ENCODE measurements around the gene GATAD2B.

Gene GATAD2B

DNA sequence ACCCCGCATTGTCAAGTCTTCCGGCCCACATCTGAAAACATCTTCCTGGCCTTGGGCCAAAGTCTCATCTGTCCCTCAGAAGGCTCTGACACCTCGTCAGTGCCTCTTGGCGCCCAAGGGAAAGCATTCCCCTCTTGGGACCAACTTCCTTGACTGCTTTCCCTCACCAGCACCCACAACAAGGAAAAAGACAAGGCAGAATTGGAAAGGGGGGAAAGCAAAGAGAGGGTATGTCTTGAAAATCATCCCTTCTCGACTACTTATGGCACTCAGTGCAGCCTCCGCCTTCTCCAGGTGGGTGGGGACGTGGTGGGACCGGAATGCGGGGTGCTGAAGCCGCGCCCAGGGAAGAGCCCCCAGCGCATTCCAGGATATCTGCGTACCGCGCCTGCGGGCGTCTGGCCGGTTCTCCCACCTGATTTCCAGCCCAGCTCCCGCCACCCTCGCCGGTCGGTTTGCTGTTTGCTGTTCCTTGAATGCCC, 41.1 kb upstream of the GATAD2B start:
- no peak for DNase-seq (ENCODE audit: low spot score)
- TF ChIP-seq, protein P1, sequence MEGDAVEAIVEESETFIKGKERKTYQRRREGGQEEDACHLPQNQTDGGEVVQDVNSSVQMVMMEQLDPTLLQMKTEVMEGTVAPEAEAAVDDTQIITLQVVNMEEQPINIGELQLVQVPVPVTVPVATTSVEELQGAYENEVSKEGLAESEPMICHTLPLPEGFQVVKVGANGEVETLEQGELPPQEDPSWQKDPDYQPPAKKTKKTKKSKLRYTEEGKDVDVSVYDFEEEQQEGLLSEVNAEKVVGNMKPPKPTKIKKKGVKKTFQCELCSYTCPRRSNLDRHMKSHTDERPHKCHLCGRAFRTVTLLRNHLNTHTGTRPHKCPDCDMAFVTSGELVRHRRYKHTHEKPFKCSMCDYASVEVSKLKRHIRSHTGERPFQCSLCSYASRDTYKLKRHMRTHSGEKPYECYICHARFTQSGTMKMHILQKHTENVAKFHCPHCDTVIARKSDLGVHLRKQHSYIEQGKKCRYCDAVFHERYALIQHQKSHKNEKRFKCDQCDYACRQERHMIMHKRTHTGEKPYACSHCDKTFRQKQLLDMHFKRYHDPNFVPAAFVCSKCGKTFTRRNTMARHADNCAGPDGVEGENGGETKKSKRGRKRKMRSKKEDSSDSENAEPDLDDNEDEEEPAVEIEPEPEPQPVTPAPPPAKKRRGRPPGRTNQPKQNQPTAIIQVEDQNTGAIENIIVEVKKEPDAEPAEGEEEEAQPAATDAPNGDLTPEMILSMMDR (IDR thresholded peaks at IDR 0.05; ENCODE audit: borderline replicate concordance, control extremely low read depth, extremely low read depth, insufficient read depth, missing control alignments), result no peak
- in situ Hi-C loops (cut with MboI; ENCODE audit: low sequenced_read_pairs, unreplicated experiment), result no loop called here

DNA sequence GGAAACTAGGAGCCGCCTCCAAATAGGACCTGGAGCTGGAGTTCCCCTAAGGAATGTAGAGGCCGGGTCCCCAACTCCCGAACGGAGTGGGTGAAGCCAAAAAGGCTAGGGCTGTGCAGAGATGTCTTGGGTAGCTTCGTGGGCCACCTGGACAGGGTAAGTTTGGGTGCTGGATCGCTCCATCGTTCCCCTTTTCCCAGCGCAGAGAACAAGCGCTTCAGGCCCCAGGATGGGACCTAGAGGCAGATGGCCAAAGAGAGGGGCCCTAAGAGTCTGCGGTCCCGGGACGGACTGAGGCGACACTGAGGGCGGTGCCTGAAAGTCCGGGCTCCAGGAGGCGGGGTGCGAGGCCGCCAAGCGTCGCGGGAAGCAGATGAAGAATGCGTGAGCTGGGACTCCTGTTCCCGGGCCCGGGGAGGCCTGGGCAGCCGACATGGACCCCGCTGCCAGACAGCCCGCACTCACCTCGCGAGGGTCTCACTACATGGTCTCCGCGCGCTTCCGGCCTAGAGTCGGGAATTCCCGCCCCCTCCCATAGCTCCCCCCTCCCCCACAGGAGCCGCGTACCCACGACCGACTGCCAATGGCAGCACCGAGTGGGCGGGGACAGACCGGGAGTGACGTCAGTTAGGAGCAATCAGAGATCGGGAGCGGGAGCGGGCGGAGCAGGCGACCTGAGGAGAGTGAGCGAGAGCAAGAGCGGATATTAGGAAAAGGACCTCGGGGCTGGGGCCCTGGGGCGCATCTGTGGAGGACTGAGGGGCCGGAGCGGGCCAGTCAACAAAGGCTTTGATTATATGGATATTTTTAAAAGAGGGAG, 40.5 kb upstream of the GATAD2B start, which contains the start of gene SLC39A1:
TSS of gene SLC39A1 (minus strand) at position 508 of the 820 bp plus-strand sequence. CDS start 822 bp downstream, outside the sequence.
- DNase-seq (ENCODE audit: low spot score), result peak; percentile 93
- in situ Hi-C loops (cut with MboI; ENCODE audit: low sequenced_read_pairs, unreplicated experiment), result no loop called here
- TF ChIP-seq, protein P1 (IDR thresholded peaks at IDR 0.05; ENCODE audit: borderline replicate concordance, control extremely low read depth, extremely low read depth, insufficient read depth, missing control alignments), result no peak

DNA sequence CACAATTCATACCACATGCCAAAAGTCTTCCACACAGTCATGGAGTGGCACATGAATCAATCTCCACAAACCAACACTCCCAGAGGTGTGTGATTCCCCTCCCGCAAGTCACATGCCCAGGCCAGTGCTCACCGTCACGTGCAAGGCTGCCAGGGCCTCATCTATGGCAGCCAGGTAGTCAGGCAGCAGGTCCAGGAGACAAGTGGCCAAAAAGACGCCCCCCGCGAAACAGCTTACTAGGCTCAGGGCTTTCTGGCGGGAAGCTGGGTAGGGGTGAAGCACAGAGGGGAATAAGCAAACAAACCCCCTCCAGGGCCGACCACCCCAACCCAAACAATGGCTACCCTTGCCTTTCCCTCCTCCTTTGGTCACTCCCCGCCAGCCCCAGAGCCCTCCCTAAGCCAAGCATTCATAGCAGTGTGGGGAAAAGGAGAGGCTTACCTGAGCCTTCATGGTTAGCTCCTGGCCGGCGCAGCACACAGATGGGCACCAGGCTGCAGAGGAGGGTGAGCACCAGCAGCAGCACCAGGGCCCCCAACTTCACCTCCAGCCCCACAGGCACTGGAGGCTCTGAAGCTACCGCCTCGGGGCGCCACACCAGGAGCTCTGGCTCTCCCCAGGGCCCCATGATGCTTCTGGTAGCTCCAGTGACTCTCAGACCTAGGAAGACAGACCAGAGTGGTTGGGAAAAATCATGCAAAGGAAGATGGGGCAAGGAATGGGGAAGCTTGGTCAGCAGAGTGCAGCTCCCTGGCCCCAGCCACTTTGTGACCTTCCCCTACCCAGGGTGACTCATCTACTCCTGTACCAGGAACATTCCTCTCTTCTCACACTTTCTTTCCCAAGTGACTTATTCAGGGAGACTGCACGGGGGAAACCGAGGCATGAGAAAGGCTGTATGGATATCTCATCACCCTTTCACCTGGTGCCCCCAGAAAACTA, 39.6 kb upstream of the GATAD2B start:
- DNase-seq (ENCODE audit: low spot score), result no peak
- in situ Hi-C loops (cut with MboI; ENCODE audit: low sequenced_read_pairs, unreplicated experiment), result no loop called here
- TF ChIP-seq, protein P1 (IDR thresholded peaks at IDR 0.05; ENCODE audit: borderline replicate concordance, control extremely low read depth, extremely low read depth, insufficient read depth, missing control alignments), result peak; percentile 24

DNA sequence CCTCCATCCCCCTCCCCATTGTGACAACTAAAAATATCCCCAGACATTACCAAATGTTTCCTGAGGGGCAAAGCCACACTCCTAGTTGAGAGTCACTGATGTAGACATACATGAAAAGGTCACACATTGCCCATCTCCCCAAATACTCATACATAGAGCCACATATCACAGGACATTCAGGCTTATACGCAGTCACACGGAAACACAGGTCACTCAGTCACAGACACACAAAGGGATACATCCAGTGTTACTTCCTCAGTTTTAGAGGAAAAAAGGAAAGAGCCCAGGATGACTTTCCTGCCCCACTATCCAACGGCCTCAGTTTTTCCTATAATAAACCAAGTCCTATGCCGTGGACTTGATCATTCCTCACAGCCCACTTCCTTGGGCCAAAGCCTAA, 38.6 kb upstream of the GATAD2B start:
- in situ Hi-C loops (cut with MboI; ENCODE audit: low sequenced_read_pairs, unreplicated experiment), result no loop called here
- TF ChIP-seq, protein P1 (IDR thresholded peaks at IDR 0.05; ENCODE audit: borderline replicate concordance, control extremely low read depth, extremely low read depth, insufficient read depth, missing control alignments), result no peak
- DNase-seq (ENCODE audit: low spot score), result no peak

DNA sequence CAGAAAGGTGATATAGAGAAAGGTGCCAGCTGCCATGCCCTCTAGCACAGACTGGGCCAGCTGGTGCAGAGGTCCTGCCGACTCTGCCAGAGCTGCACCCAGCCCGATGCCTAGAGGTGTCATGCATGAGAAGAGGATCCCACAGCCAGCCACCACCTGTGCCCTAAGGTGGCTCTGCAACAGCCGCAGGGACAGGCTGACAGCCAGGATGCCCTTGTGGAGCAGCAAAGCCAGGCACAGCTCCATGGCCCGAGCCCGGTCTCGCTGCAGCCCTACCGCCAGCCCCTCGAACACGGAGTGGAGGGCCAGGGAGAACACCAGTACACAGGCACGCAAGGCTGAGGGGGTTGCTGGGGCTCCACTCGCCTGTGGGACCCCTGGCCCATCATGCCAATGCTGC, 37.4 kb upstream of the GATAD2B start:
- TF ChIP-seq, protein P1 (IDR thresholded peaks at IDR 0.05; ENCODE audit: borderline replicate concordance, control extremely low read depth, extremely low read depth, insufficient read depth, missing control alignments), result no peak
- in situ Hi-C loops (cut with MboI; ENCODE audit: low sequenced_read_pairs, unreplicated experiment), result no loop called here

DNA sequence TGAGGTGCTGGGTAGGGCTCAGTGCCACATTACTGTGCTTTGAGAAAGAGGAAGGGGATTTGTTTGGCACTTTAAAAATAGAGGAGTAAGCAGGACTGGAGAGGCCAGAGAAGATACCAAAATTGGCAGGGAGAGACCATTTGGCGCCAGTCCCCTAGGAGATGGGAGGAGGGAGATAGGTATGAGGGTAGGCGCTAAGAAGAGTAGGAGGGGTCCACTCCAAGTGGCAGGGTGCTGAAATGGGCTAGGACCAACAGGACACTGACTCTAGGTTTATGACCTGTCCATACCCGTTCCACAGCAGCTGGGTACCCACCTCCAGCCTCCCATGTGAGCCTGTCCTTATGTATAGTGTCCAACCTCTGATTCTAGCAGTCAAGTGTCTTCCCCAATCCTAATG, 36.7 kb upstream of the GATAD2B start:
- in situ Hi-C loops (cut with MboI; ENCODE audit: low sequenced_read_pairs, unreplicated experiment), result no loop called here
- TF ChIP-seq, protein P1 (IDR thresholded peaks at IDR 0.05; ENCODE audit: borderline replicate concordance, control extremely low read depth, extremely low read depth, insufficient read depth, missing control alignments), result no peak
- no peak for DNase-seq (ENCODE audit: low spot score)

More for the DNA sequence above, 37.4 kb upstream of the GATAD2B start:
- DNase-seq (ENCODE audit: low spot score), result no peak

Data from GM13976 (cell line).